K562 (cell line): ENCODE results near the gene PLEKHO1. TPM values are rescaled to one million over a fixed set of nuclear protein-coding genes. Genes with fewer than 3 reads are reported as not detected.

Experiments
- BDP1 ChIP-seq: IDR thresholded peaks from 3 replicates; pipeline ENCODE4 v1.6.1; 2011; ENCODE audit not compliant: insufficient read length, insufficient read depth
- C11orf30 ChIP-seq: fragments of 450-650 bp; IDR thresholded peaks from 2 replicates; pipeline ENCODE4 v1.6.1; 2016; ENCODE audit warnings: low read depth, mild to moderate bottlenecking
- FOS ChIP-seq: IDR thresholded peaks from 3 replicates; pipeline ENCODE4 v1.6.1; 2011; ENCODE audit not compliant: insufficient read length; ENCODE audit errors: extremely low read depth
- FOXP1 ChIP-seq: sonication (generic); formaldehyde crosslinking; IDR thresholded peaks from 2 replicates; pipeline ENCODE4 v1.8.0; 2022; ENCODE audit warnings: mild to moderate bottlenecking, missing genetic modification reagents
- JUNB ChIP-seq: fragments of 450-650 bp; formaldehyde crosslinking; conservative IDR thresholded peaks from 2 replicates; pipeline ENCODE4 v1.4.0; 2020; ENCODE audit warnings: mild to moderate bottlenecking
- KLF13 ChIP-seq: fragments of 450-650 bp; IDR thresholded peaks from 2 replicates; pipeline ENCODE4 v1.6.1; 2016; ENCODE audit warnings: missing genetic modification characterization, low read depth, mild to moderate bottlenecking, missing compliant biosample characterization, moderate library complexity, borderline replicate concordance
- NCOA2 ChIP-seq, 2 experiments: fragments of 450-650 bp; IDR thresholded peaks; 2 replicates each; pipeline ENCODE4 v1.6.1; 2018; ENCODE audit warnings: mild to moderate bottlenecking in 2 of 2, moderate library complexity in 1 of 2; ENCODE audit not compliant: partially characterized antibody in 2 of 2
- NFE2 ChIP-seq: IDR thresholded peaks from 2 replicates; pipeline ENCODE4 v1.6.1; 2014; ENCODE audit warnings: antibody characterized with exemption, low read depth
- NFRKB ChIP-seq: fragments of 450-650 bp; IDR thresholded peaks from 2 replicates; pipeline ENCODE4 v1.6.1; 2016; ENCODE audit warnings: low read depth
- PHB2 ChIP-seq: fragments of 450-650 bp; IDR thresholded peaks from 2 replicates; pipeline ENCODE4 v1.6.1; 2017; ENCODE audit warnings: low read depth
- RAD21 ChIP-seq, 2 experiments: fragments of 250-450 bp in 1 of 2; fragments of 450-650 bp in 1 of 2; sonication (Bioruptor Pico) in 1 of 2; formaldehyde crosslinking in 1 of 2; IDR thresholded peaks in 1 of 2; conservative IDR thresholded peaks in 1 of 2; 2 replicates each; pipeline versions ENCODE4 v1.4.0 to v1.8.0; 2020 to 2022; ENCODE audit warnings: mild to moderate bottlenecking in 2 of 2, moderate library complexity in 1 of 2
- RBFOX2 ChIP-seq: fragments of 200-400 bp; formaldehyde crosslinking; IDR thresholded peaks from 2 replicates; pipeline ENCODE4 v1.6.1; 2017; ENCODE audit warnings: low read depth, mild to moderate bottlenecking, low read length, moderate library complexity
- RBM34 ChIP-seq: fragments of 200-400 bp; formaldehyde crosslinking; IDR thresholded peaks from 2 replicates; pipeline ENCODE4 v1.6.1; 2018; ENCODE audit warnings: low read length, borderline replicate concordance; ENCODE audit not compliant: insufficient read depth
- ZNF263 ChIP-seq: sonication (generic); formaldehyde crosslinking; IDR thresholded peaks from 2 replicates; pipeline ENCODE4 v1.8.0; 2022; ENCODE audit warnings: mild to moderate bottlenecking, missing genetic modification reagents, borderline replicate concordance
- ZNF436 ChIP-seq: fragments of 250-450, 450-650 bp; sonication (Bioruptor Pico); formaldehyde crosslinking; IDR thresholded peaks from 2 replicates; pipeline ENCODE4 v1.7.0; 2020; ENCODE audit warnings: mild to moderate bottlenecking
- polyA plus RNA-seq, 8 experiments: library from polyadenylated mRNA; depleted of rRNA in 4 of 8; stranded (reverse) in 5 of 8; unstranded in 3 of 8; fragments of >200 nt; fragmentation: Nextera tagmentation in 2 of 8; fragmentation: Illumina TruSeq in 1 of 8; extraction: Ambion mirVana in 2 of 8; extraction: Trizol in 1 of 8; gene quantifications; 2 replicates each; pipeline versions ENCODE4 v1.2.1 to v1.2.3, GENCODE V29; 2011 to 2014; ENCODE audit warnings: inconsistent platforms in 1 of 8, missing spikeins in 1 of 8
- total RNA-seq, 7 experiments: library from RNA; depleted of rRNA in 6 of 7; stranded (reverse); fragments of >200 nt in 6 of 7; fragmentation: Illumina TruSeq in 2 of 7; extraction: Trizol in 2 of 7; gene quantifications; 2 replicates each; pipeline versions ENCODE4 v1.2.1 to v1.2.3, GENCODE V29; 2011 to 2021; ENCODE audit warnings: low replicate concordance in 1 of 7
- TF ChIP-seq, protein P1 (sequence below): IDR thresholded peaks from 3 replicates; pipeline ENCODE4 v1.6.1; 2011; ENCODE audit warnings: borderline replicate concordance, mild to moderate bottlenecking; ENCODE audit not compliant: insufficient read length, insufficient read depth
- TF ChIP-seq, protein P2 (sequence below), 2 experiments: fragments of 450-650 bp; IDR thresholded peaks; 2 replicates each; pipeline ENCODE4 v1.6.1; 2018; ENCODE audit warnings: mild to moderate bottlenecking in 2 of 2, low read depth in 1 of 2; ENCODE audit not compliant: partially characterized antibody in 2 of 2
- TF ChIP-seq, protein P3 (sequence below): fragments of 250-450 bp; sonication (Bioruptor Pico); IDR thresholded peaks from 2 replicates; pipeline ENCODE4 v1.9.0; 2021; ENCODE audit warnings: mild to moderate bottlenecking
- TF ChIP-seq, protein P4 (sequence below): fragments of 250-450 bp; sonication (Bioruptor Pico); IDR thresholded peaks from 2 replicates; pipeline ENCODE4 v1.4.0; 2020
- TF ChIP-seq, protein P5 (sequence below): fragments of 450-650 bp; formaldehyde crosslinking; IDR thresholded peaks from 2 replicates; pipeline ENCODE4 v1.4.0; 2022; ENCODE audit warnings: mild to moderate bottlenecking, moderate library complexity
- TF ChIP-seq, protein P6 (sequence below): sonication (generic); formaldehyde crosslinking; IDR thresholded peaks from 2 replicates; pipeline ENCODE4 v1.8.1; 2023; ENCODE audit warnings: mild to moderate bottlenecking, missing genetic modification reagents

Gene PLEKHO1
- total and polyA plus RNA-seq, 9 of the 15 experiments (the other 6 are each of a cell fraction or from before 2014, with no cell fraction given), result 0.39 to 16.2 (median 9.6) TPM

DNA sequence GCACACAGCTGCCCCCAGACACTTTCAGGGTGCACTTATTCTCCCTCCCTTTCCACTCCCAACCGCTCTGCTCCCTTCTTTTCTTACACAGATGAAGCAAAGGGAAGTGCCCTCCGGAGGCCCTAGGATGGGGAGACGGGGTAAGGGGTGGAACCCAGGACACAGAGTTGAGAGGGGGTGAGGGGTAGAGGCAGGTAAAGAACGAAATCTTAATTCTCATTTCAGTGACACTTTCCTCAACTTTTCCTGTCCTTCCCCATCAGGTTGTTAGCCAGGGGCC lies 12.8 kb downstream of the PLEKHO1 start (continued):
- TF ChIP-seq, protein P1, sequence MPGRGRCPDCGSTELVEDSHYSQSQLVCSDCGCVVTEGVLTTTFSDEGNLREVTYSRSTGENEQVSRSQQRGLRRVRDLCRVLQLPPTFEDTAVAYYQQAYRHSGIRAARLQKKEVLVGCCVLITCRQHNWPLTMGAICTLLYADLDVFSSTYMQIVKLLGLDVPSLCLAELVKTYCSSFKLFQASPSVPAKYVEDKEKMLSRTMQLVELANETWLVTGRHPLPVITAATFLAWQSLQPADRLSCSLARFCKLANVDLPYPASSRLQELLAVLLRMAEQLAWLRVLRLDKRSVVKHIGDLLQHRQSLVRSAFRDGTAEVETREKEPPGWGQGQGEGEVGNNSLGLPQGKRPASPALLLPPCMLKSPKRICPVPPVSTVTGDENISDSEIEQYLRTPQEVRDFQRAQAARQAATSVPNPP, result no peak
- TF ChIP-seq ZNF436 (no peak), RAD21 (CRISPR knock-in tag; conservative IDR thresholded peaks at IDR 0.05 in 1 of 2, IDR thresholded peaks at IDR 0.05 in 1 of 2) (no peak), ZNF263 (0 out of 2 replicates have a peak, but pooled peaks have one; percentile 25), RBM34 (no peak), PHB2 (no peak), BDP1 (no peak), FOS (no peak), C11orf30 (no peak), NFRKB (0 out of 2 replicates have a peak, but pooled peaks have one; percentile 18), RBFOX2 (peak; percentile 23; the same call in 1 of the 2 replicates), FOXP1 (CRISPR knock-in tag) (no peak), KLF13 (tag) (no peak), JUNB (no peak), NFE2 (no peak), NCOA2 (IDR thresholded peaks at IDR 0.05; ENCODE audit: partially characterized antibody in 2 of 2) (no peak)
- TF ChIP-seq, protein P2, sequence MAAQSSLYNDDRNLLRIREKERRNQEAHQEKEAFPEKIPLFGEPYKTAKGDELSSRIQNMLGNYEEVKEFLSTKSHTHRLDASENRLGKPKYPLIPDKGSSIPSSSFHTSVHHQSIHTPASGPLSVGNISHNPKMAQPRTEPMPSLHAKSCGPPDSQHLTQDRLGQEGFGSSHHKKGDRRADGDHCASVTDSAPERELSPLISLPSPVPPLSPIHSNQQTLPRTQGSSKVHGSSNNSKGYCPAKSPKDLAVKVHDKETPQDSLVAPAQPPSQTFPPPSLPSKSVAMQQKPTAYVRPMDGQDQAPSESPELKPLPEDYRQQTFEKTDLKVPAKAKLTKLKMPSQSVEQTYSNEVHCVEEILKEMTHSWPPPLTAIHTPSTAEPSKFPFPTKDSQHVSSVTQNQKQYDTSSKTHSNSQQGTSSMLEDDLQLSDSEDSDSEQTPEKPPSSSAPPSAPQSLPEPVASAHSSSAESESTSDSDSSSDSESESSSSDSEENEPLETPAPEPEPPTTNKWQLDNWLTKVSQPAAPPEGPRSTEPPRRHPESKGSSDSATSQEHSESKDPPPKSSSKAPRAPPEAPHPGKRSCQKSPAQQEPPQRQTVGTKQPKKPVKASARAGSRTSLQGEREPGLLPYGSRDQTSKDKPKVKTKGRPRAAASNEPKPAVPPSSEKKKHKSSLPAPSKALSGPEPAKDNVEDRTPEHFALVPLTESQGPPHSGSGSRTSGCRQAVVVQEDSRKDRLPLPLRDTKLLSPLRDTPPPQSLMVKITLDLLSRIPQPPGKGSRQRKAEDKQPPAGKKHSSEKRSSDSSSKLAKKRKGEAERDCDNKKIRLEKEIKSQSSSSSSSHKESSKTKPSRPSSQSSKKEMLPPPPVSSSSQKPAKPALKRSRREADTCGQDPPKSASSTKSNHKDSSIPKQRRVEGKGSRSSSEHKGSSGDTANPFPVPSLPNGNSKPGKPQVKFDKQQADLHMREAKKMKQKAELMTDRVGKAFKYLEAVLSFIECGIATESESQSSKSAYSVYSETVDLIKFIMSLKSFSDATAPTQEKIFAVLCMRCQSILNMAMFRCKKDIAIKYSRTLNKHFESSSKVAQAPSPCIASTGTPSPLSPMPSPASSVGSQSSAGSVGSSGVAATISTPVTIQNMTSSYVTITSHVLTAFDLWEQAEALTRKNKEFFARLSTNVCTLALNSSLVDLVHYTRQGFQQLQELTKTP (IDR thresholded peaks at IDR 0.05; ENCODE audit: low read depth in 1 of 2, partially characterized antibody in 2 of 2), result no peak
- TF ChIP-seq, protein P3, sequence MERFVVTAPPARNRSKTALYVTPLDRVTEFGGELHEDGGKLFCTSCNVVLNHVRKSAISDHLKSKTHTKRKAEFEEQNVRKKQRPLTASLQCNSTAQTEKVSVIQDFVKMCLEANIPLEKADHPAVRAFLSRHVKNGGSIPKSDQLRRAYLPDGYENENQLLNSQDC (CRISPR knock-in tag), result no peak
- TF ChIP-seq, protein P4, sequence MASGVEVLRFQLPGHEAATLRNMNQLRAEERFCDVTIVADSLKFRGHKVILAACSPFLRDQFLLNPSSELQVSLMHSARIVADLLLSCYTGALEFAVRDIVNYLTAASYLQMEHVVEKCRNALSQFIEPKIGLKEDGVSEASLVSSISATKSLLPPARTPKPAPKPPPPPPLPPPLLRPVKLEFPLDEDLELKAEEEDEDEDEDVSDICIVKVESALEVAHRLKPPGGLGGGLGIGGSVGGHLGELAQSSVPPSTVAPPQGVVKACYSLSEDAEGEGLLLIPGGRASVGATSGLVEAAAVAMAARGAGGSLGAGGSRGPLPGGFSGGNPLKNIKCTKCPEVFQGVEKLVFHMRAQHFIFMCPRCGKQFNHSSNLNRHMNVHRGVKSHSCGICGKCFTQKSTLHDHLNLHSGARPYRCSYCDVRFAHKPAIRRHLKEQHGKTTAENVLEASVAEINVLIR (CRISPR knock-in tag), result no peak
- TF ChIP-seq, protein P5, sequence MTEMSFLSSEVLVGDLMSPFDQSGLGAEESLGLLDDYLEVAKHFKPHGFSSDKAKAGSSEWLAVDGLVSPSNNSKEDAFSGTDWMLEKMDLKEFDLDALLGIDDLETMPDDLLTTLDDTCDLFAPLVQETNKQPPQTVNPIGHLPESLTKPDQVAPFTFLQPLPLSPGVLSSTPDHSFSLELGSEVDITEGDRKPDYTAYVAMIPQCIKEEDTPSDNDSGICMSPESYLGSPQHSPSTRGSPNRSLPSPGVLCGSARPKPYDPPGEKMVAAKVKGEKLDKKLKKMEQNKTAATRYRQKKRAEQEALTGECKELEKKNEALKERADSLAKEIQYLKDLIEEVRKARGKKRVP (CRISPR knock-in tag), result 0 out of 2 replicates have a peak, but pooled peaks have one; percentile 13
- TF ChIP-seq, protein P6, sequence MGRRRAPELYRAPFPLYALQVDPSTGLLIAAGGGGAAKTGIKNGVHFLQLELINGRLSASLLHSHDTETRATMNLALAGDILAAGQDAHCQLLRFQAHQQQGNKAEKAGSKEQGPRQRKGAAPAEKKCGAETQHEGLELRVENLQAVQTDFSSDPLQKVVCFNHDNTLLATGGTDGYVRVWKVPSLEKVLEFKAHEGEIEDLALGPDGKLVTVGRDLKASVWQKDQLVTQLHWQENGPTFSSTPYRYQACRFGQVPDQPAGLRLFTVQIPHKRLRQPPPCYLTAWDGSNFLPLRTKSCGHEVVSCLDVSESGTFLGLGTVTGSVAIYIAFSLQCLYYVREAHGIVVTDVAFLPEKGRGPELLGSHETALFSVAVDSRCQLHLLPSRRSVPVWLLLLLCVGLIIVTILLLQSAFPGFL, result no peak
